ENCODE measurements around the gene UBE2Q1.

Gene UBE2Q1

GRCh38 chr1:154557939-154558719 lies at the start of gene UBE2Q1:
UBE2Q1 (minus strand) TSS chr1:154558662; CDS start chr1:154558553, 109 bp downstream.
- peak in 1 of 2 donors; percentile 26 for DNase-seq (ENCODE audit: low read depth in 1 of 2, low spot score in 1 of 2)

DNA sequence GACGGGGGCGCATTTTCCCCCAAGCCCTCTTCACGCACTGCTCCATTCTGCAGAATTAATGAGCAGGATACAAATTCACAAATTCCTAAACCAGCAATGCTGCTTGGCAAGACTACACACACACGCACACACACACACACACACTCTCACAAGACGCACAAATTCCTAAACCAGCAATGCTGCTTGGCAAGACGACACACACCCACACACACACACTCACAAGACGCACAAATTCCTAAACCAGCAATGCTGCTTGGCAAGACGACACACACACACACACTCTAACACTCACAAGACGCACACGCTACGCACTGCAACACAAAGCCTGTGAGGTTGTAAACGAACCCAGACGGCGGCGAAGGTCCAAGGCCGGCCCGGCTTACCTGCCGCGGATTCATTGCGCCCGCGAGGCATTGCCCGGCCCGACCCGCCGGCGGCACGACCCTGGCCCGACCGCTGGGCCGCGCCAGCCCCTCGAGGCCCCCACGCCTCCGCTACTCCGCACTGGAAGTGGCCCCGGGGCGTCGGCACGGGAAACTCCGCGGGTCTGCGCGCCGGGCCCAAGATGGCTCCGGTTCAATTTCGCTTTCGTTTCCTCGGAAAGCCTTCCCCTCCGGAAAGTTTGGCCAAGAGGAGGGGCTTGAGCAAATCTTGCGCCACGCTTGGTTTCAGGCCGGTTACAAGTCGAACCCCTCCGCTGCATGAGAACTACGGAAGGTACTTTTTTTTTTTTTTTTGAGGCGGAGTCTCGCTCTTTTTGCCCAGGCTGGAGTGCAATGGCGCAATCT lies 49.3 kb upstream of the UBE2Q1 start, which contains the start of gene ADAR:
Gene ADAR (minus strand): TSS at position 578 of the 788 bp plus-strand sequence. CDS start 180 bp downstream, at position 398.
- peak; percentile 69 to 84 for DNase-seq (ENCODE audit: low read depth in 1 of 2, low spot score in 1 of 2)

- DNase-seq (ENCODE audit: low read depth in 1 of 2, low spot score in 1 of 2), result no peak
Measured at GRCh38 chr1:154607106-154607608, 48.7 kb upstream of the UBE2Q1 start.

GRCh38 chr1:154605534-154605933 lies 47.1 kb upstream of the UBE2Q1 start:
- DNase-seq (ENCODE audit: low read depth in 1 of 2, low spot score in 1 of 2), result no peak

DNA sequence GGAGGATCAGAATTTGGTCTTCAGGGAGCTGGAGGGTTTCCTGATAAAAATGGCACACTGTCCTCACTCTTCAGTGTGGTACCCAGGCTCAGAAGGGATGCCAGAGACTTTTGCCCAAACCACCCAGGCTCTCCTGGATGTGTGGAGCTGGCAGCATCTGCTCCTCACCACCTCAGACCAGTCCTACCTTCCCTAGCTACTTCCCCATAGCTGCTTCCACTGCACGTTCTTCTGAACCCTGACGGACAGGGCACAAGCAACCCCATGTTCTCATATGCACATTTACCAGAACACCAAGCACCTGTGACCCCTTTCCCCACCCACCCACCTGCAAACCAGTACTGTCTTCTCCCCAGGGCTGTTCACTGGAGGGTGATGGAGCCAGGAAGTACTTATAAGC lies 44.9 kb upstream of the UBE2Q1 start:
- no peak for DNase-seq (ENCODE audit: low read depth in 1 of 2, low spot score in 1 of 2)

DNA sequence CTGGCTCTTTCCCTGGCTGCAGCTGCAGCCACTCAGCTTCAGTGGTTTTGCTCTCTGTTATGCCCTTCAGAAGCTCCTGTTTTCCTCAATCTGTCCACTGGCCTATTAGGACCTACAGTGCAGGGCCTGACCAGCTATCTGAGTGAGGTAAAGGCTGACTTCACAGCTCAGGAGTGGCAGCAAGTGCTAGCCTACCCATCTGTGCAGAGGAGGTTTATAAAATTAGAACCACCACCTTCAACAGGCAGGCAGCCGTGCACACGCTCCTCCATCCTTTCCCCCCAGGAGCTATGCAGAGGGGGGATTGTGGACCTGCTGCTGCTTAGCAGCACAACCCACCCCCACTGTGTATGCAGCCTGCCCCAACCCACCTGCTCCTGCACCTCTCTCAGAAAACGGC lies 41.2 kb upstream of the UBE2Q1 start:
- DNase-seq (ENCODE audit: low read depth in 1 of 2, low spot score in 1 of 2), result no peak

DNA sequence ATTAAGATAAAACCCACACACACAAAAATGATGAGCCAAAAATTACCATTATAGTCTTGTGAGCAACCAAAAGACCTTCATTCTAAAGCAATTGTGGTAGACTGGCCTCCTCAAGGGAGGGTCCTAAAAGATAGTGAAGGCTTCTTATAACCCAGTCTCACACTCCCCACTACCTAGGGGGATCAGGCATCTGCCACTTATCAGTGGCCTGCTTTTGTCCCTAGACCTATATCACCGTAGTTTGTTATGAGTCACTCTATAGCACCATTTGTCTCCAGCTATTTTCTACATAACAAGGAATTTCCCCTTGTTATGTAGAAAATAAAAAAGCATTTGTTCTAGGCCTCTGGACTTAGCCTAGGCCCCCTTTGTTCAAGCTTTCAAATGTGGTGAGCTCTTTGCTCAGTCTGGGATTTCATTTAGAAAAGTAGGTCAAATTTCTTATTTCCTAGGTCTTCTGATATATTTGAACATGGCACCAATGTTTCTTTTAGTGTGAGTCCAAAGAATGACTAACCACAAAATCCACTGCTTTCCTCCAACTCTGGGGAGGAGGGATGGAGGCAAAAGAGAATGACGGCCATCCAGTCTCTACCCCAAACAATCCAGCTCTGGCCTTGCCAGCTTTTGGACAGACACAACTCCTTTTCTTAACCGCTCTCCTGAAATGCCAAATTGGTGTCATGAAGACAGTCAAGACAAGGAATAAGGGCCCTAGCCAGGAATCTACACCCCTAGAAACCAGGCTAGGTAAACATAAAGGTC lies 40.6 kb upstream of the UBE2Q1 start:
- no peak for DNase-seq (ENCODE audit: low read depth in 1 of 2, low spot score in 1 of 2)

DNA sequence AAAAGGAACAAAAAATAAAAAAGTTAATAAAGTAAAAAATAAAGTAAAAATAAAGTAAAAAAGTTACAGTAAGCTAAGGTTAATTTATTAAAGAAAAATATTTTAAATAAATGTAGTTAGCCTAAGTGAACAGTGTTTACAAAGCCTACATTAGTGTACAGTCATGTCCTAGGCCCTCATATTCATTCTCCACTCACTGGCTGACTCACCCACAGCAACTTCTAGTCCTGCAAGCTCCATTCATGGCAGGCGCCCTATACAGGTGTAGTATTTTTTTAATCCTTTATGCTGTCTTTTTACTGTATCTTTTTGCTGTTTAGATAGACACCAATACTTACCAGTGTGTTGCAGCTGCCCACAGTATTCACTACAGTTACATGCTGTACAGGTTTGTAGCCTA lies 37.2 kb upstream of the UBE2Q1 start:
- DNase-seq (ENCODE audit: low read depth in 1 of 2, low spot score in 1 of 2), result no peak

GRCh38 chr1:154594811-154595210 lies 36.3 kb upstream of the UBE2Q1 start:
- DNase-seq (ENCODE audit: low read depth in 1 of 2, low spot score in 1 of 2), result no peak

DNA sequence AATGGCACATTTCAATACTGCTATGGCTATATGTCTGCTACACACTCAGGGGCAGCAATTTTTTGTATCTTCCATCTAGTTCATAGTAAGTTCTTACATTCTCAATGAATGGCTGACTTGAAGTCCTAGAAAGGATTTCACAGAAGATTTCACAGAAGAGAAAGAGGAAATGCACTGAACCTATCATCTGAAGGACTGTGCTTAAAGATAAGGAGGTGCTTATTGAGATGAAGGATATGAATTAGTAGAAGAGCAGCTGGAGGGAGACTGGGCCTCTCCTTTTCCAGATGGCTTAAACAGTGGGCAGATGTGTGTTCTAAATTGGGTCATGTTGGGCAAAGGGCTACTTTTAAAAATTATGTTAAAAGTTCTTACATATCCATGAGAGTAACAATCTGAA lies 34.9 kb upstream of the UBE2Q1 start:
- DNase-seq (ENCODE audit: low read depth in 1 of 2, low spot score in 1 of 2), result no peak

- DNase-seq (ENCODE audit: low read depth in 1 of 2, low spot score in 1 of 2), result no peak
Measured at GRCh38 chr1:154591206-154591605, 32.7 kb upstream of the UBE2Q1 start.

GRCh38 chr1:154590756-154591155 lies 32.3 kb upstream of the UBE2Q1 start:
- no peak for DNase-seq (ENCODE audit: low read depth in 1 of 2, low spot score in 1 of 2)

DNA sequence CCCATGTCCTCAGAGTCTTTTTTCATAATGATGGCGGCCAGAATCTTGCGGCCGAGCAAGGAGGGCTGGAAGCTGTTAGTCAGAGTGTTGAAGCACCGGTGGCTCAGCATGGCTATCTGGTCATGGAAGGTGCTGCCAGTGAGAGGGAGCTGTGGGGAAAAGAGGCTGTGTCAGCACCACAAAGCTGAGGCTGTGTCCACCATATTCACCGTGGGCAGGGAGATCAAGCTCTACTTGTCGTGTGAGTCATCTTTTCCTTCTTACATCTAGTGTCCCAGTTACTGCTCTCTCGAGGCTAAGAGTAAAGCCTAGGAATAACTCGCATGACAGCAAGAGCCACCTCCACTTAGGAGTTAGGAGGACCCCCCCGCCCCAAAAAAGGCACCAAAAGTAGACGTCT lies 31.3 kb upstream of the UBE2Q1 start:
- no peak for DNase-seq (ENCODE audit: low read depth in 1 of 2, low spot score in 1 of 2)

DNA sequence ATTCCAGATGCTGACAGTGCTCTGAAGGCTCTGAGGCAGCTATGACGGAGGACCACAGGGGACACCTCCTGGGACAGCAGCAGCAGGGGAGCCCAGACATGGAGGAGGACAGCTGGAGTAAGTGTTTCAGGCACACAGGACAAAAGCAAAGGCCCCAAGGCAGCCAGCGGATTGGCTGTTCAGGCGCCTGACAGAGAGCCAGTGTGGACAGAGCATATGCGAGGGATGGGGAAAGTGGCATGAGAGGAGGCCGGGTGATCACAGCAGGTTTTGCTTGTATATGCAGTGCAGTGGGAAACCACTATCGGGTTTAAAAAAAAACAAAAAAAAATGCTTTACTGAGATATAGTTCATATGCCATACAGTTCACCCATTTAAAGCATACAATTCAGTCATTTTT lies 28.2 kb upstream of the UBE2Q1 start:
- DNase-seq (ENCODE audit: low read depth in 1 of 2, low spot score in 1 of 2), result no peak

DNA sequence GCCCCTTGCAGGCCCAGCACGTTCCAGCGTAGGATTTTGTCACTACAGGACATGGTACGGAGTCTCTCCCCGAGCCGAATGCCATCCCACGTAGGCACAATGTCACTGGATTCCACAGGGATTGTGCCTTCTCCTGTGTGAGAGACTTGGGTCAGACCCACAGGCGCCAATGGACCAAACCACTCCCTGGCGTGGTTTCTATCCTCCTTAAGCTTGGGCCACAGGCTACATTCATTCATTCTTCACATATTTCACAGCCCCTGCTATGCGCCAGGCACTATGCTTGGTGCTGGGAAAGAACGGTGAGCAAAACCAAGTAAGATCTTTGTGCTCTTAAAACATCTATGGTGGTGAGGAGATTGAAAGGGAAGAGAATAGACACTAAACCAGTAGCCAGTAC lies 27.8 kb upstream of the UBE2Q1 start:
- DNase-seq (ENCODE audit: low read depth in 1 of 2, low spot score in 1 of 2), result no peak

DNA sequence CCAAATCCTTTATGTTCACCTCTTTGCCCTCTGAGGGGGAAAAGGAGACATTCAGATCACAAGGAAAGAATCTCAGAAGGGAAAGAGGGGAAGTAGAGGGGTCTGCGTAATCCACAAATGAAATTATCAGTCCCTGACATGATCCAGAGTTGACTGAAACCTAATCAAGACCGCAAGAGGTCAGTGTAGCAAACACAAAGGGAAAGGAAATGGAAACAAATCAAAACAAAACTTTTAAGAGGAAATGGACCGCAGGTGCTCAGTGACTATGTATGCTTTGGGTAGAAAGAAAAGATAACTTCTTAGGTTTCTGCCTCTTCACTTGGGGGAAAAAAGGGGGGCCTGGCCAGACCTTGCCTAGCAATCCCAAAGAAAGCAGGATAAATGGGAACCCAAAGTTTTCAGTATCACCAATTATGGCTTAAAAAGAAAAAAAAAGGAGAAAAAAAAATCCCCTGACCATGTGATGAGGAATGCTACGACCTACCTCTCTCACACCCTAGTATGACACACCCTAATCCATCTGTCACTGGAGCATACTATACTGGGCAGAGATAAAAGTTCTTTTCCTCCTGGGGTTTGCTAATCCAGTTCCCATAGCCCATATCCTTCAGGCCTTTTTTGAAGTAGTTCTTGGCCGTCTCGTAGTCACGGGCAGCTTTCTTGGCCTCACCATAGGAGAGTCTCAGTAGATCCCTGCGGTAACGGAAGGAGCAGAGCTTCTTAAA lies 26.0 kb upstream of the UBE2Q1 start:
- no peak for DNase-seq (ENCODE audit: low read depth in 1 of 2, low spot score in 1 of 2)

GRCh38 chr1:154583773-154584172 lies 25.3 kb upstream of the UBE2Q1 start:
- no peak for DNase-seq (ENCODE audit: low read depth in 1 of 2, low spot score in 1 of 2)

- no peak for DNase-seq (ENCODE audit: low read depth in 1 of 2, low spot score in 1 of 2)
Measured at GRCh38 chr1:154582885-154583284, 24.4 kb upstream of the UBE2Q1 start.

DNA sequence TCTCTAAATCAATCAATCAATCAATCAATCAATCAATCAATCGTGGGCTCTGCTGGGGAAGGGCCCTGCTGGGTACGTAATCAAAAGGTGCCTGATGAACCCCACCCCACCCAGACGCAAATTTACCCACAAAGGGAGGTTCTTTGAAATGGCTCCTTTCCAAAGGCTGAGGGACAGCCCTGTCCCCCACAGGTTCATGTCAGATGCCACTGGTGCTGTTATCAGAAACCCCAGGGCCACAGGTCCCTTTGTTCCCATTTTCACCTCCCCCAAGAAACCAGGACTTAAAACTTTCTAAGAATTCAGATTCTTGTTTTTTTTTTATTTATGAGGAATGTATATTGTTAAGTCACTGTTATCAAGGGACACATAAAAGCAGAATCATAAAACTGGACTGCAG lies 23.3 kb upstream of the UBE2Q1 start:
- DNase-seq (ENCODE audit: low read depth in 1 of 2, low spot score in 1 of 2), result no peak

- DNase-seq (ENCODE audit: low read depth in 1 of 2, low spot score in 1 of 2), result no peak
Measured at GRCh38 chr1:154579374-154579773, 20.9 kb upstream of the UBE2Q1 start.

DNA sequence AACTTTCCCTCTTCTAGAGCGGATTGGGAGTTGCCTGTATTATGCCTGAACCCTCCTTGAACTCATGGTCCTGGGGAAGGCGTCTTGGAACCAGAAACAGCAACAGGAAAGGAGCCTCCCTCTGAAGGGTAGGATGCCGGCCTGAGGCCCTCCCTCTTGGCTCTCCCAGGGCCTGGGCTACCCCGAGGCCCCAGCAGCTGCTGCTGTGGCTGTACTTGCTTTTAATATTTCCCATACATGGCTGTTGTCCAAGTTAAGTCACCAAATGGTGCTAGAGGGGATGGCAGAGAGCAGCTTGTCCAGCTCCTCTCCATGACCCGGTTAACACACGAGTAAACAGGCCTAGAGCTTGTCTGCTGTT lies 19.6 kb upstream of the UBE2Q1 start:
- no peak for DNase-seq (ENCODE audit: low read depth in 1 of 2, low spot score in 1 of 2)
